IPS-18a (cell line): ENCODE measurements around the gene IMP4.
"Not testable (repeated sequence)": the region's sequence is repeated elsewhere in the genome, so short reads cannot be mapped to it uniquely, and the experiment has no call there.

Source experiments
- H3K27ac ChIP-seq: one replicate; pipeline ENCODE4 v1.5.1; 2013; ENCODE audit warnings: low read length
- H3K27me3 ChIP-seq: one replicate; pipeline ENCODE4 v1.6.1; 2013; ENCODE audit warnings: mild to moderate bottlenecking, low read length; ENCODE audit not compliant: control insufficient read depth, insufficient read depth
- H3K36me3 ChIP-seq: one replicate; pipeline ENCODE4 v1.6.1; 2013; ENCODE audit warnings: low read depth, low read length; ENCODE audit not compliant: control insufficient read depth
- H3K4me1 ChIP-seq: one replicate; pipeline ENCODE4 v1.6.1; 2013; ENCODE audit warnings: low read depth, low read length; ENCODE audit not compliant: control insufficient read depth
- H3K4me3 ChIP-seq: one replicate; pipeline ENCODE4 v1.5.1; 2013; ENCODE audit warnings: low read length
- H3K9ac ChIP-seq: one replicate; pipeline ENCODE4 v1.6.1; 2013; ENCODE audit warnings: mild to moderate bottlenecking, low read length, moderate library complexity
- H3K9me3 ChIP-seq: one replicate; pipeline ENCODE4 v1.6.1; 2013; ENCODE audit warnings: low read depth, low read length; ENCODE audit not compliant: control insufficient read depth

IMP4 gene

GRCh38 chr2:130318906-130319305 lies 23.8 kb upstream of the IMP4 start:
- no peaks in the 10 kb centered on the region for H3K36me3 ChIP-seq

GRCh38 chr2:130319536-130319935 lies 23.2 kb upstream of the IMP4 start:
- Histone ChIP-seq H3K36me3 (no peaks in the 10 kb centered on the region), H3K9ac (no peak overlapping the region), H3K27me3 (no peaks in the 10 kb centered on the region), H3K4me1 (no peaks in the 10 kb centered on the region), H3K4me3 (no peak overlapping the region), H3K27ac (no peak overlapping the region), H3K9me3 (no peaks in the 10 kb centered on the region)

More at GRCh38 chr2:130318906-130319305, 23.8 kb upstream of the IMP4 start:
- Histone ChIP-seq H3K4me1 (no peaks in the 10 kb centered on the region), H3K27ac (no peak overlapping the region), H3K9ac (no peak overlapping the region), H3K4me3 (no peak overlapping the region), H3K9me3 (no peaks in the 10 kb centered on the region), H3K27me3 (no peaks in the 10 kb centered on the region)

GRCh38 chr2:130327703-130328527 lies 14.8 kb upstream of the IMP4 start:
- Histone ChIP-seq H3K36me3 (no peaks in the 10 kb centered on the region), H3K9me3 (no peaks in the 10 kb centered on the region), H3K27me3 (peaks cover 4% of the 10 kb centered on the region), H3K4me3 (no peak overlapping the region), H3K4me1 (no peaks in the 10 kb centered on the region), H3K9ac (no peak overlapping the region), H3K27ac (no peak overlapping the region)

- H3K9me3 ChIP-seq = no peaks in the 10 kb centered on the region
- no peaks in the 10 kb centered on the region for H3K4me1 ChIP-seq
- H3K9ac ChIP-seq = no peak overlapping the region
- no peak overlapping the region for H3K27ac ChIP-seq
- no peak overlapping the region for H3K4me3 ChIP-seq
- H3K36me3 ChIP-seq = no peaks in the 10 kb centered on the region
- peaks cover 4% of the 10 kb centered on the region for H3K27me3 ChIP-seq
These were observed 14.0 kb upstream of the IMP4 start for GRCh38 chr2:130328710-130329109.

- H3K4me1 ChIP-seq = no peaks in the 10 kb centered on the region
- H3K9ac ChIP-seq = no peak overlapping the region
- H3K9me3 ChIP-seq = no peaks in the 10 kb centered on the region
- peaks cover 4% of the 10 kb centered on the region for H3K27me3 ChIP-seq
- H3K27ac ChIP-seq = no peak overlapping the region
- no peaks in the 10 kb centered on the region for H3K36me3 ChIP-seq
- H3K4me3 ChIP-seq = peak overlapping the region; percentile 53
These were observed 10.2 kb upstream of the IMP4 start for GRCh38 chr2:130332271-130333073.

- H3K9me3 ChIP-seq, H3K27ac ChIP-seq, H3K27me3 ChIP-seq, H3K4me1 ChIP-seq, H3K36me3 ChIP-seq, H3K4me3 ChIP-seq, H3K9ac ChIP-seq: not testable (repeated sequence)
These were observed 9.4 kb upstream of the IMP4 start for GRCh38 chr2:130333253-130333652.

- peaks cover 5% of the 10 kb centered on the region for H3K36me3 ChIP-seq
- H3K9ac ChIP-seq = no peak overlapping the region
- no peaks in the 10 kb centered on the region for H3K9me3 ChIP-seq
- peaks cover 4% of the 10 kb centered on the region for H3K27me3 ChIP-seq
- no peak overlapping the region for H3K27ac ChIP-seq
- no peak overlapping the region for H3K4me3 ChIP-seq
- H3K4me1 ChIP-seq = no peaks in the 10 kb centered on the region
These were observed 8.7 kb upstream of the IMP4 start for GRCh38 chr2:130334026-130334425.

- Histone ChIP-seq H3K27ac (no peak overlapping the region), H3K27me3 (peaks cover 4% of the 10 kb centered on the region), H3K4me1 (no peaks in the 10 kb centered on the region), H3K36me3 (peaks cover 9% of the 10 kb centered on the region), H3K4me3 (no peak overlapping the region), H3K9me3 (no peaks in the 10 kb centered on the region), H3K9ac (no peak overlapping the region)
These were observed 7.5 kb upstream of the IMP4 start for GRCh38 chr2:130335226-130335625.

GRCh38 chr2:130336150-130336876 lies 6.4 kb upstream of the IMP4 start:
- Histone ChIP-seq H3K9ac (no peak overlapping the region), H3K4me3 (peak overlapping the region; percentile 88), H3K4me1 (no peaks in the 10 kb centered on the region), H3K9me3 (no peaks in the 10 kb centered on the region), H3K36me3 (peaks cover 9% of the 10 kb centered on the region), H3K27me3 (peaks cover 3% of the 10 kb centered on the region), H3K27ac (no peak overlapping the region)

- Histone ChIP-seq H3K9me3 (no peaks in the 10 kb centered on the region), H3K27me3 (no peaks in the 10 kb centered on the region), H3K9ac (peak overlapping the region; percentile 49), H3K36me3 (peaks cover 9% of the 10 kb centered on the region), H3K27ac (peak overlapping the region; percentile 19), H3K4me3 (peak overlapping the region; percentile 88), H3K4me1 (no peaks in the 10 kb centered on the region)
These were observed 5.6 kb upstream of the IMP4 start for GRCh38 chr2:130336877-130337734.
